Hepatocyte (in vitro differentiated cells): ENCODE measurements around the gene IFT27.

Experiments used
- CTCF ChIP-seq: fragments of 200-600 bp; sonication (generic); IDR thresholded peaks from 2 replicates; pipeline ENCODE4 v1.5.1; 2016; ENCODE audit warnings: antibody characterized with exemption, mild to moderate bottlenecking; ENCODE audit not compliant: poor library complexity
- EZH2 ChIP-seq: fragments of 200-600 bp; sonication (generic); IDR thresholded peaks from 2 replicates; pipeline ENCODE4 v1.6.1; 2016; ENCODE audit warnings: antibody characterized with exemption, mild to moderate bottlenecking, borderline replicate concordance

GRCh38 chr22:36724836-36725235 is 51.1 kb downstream of the IFT27 start:
- no peak for TF ChIP-seq CTCF
- TF ChIP-seq EZH2 = no peak
